GM12891 (cell line): ENCODE data around the gene LRRC8D.

Source experiments
- DNase-seq: peaks from one replicate; pipeline ENCODE4 v3.0.0; 2011; ENCODE audit warnings: low spot score; ENCODE audit not compliant: insufficient read length
- FAIRE-seq: peaks from 2 replicates; lab custom pipeline; 2011; peaks lifted over from hg19 to GRCh38; lab: Jason Lieb, UNC
- PAX5 ChIP-seq: IDR thresholded peaks from 2 replicates; pipeline ENCODE4 v1.6.1; 2011; ENCODE audit warnings: low read length, moderate library complexity, mild to moderate bottlenecking; ENCODE audit not compliant: insufficient read depth, severe bottlenecking
- POLR2A ChIP-seq: IDR thresholded peaks from 2 replicates; pipeline ENCODE4 v1.6.1; 2011; ENCODE audit warnings: low read depth, low read length, control low read depth
- POLR2AphosphoS5 ChIP-seq: IDR thresholded peaks from 2 replicates; pipeline ENCODE4 v1.6.1; 2011; ENCODE audit warnings: low read depth, low read length, control low read depth
- POU2F2 ChIP-seq: IDR thresholded peaks from 2 replicates; pipeline ENCODE4 v1.6.1; 2011; ENCODE audit warnings: low read depth, mild to moderate bottlenecking, control low read depth, low read length, moderate library complexity
- SPI1 ChIP-seq: IDR thresholded peaks from 2 replicates; pipeline ENCODE4 v1.6.1; 2011; ENCODE audit warnings: low read depth, low read length, control low read depth
- TAF1 ChIP-seq: IDR thresholded peaks from 2 replicates; pipeline ENCODE4 v1.6.1; 2011; ENCODE audit warnings: low read depth, low read length, control low read depth

LRRC8D gene

GRCh38 chr1:89843273-89844130 lies 22.7 kb downstream of the LRRC8D start:
- FAIRE-seq (peak; percentile 91), DNase-seq (peak; percentile 70)
- TF ChIP-seq SPI1 (peak; percentile 78), POLR2A (peak; percentile 69; the same call in 1 of the 2 replicates), POU2F2 (peak; percentile 40; the same call in 1 of the 2 replicates), POLR2AphosphoS5 (no peak), TAF1 (no peak), PAX5 (no peak)

- FAIRE-seq (peak; percentile 64), DNase-seq (no peak)
- TF ChIP-seq SPI1 (no peak), POLR2A (no peak), TAF1 (no peak), PAX5 (no peak), POU2F2 (no peak), POLR2AphosphoS5 (no peak)
Measured at GRCh38 chr1:89844241-89844807, 23.5 kb downstream of the LRRC8D start.

- FAIRE-seq (peak; percentile 35), DNase-seq (no peak)
- TF ChIP-seq PAX5 = no peak
- TF ChIP-seq SPI1 = no peak
- TF ChIP-seq POLR2AphosphoS5 = no peak
- TF ChIP-seq TAF1 = no peak
- TF ChIP-seq POLR2A = no peak
- TF ChIP-seq POU2F2 = no peak
Measured at GRCh38 chr1:89844860-89845259, 24.0 kb downstream of the LRRC8D start.

GRCh38 chr1:89847191-89847729 lies 26.4 kb downstream of the LRRC8D start:
- no peak for FAIRE-seq
- TF ChIP-seq TAF1 (no peak), SPI1 (peak; percentile 70)
- no peak for DNase-seq

GRCh38 chr1:89850844-89851415 lies 30.1 kb downstream of the LRRC8D start:
- FAIRE-seq (no peak), DNase-seq (no peak)
- no peak for TF ChIP-seq POU2F2
- no peak for TF ChIP-seq POLR2AphosphoS5
- TF ChIP-seq POLR2A = no peak
- no peak for TF ChIP-seq TAF1
- no peak for TF ChIP-seq SPI1
- TF ChIP-seq PAX5 = no peak

GRCh38 chr1:89854140-89854539 lies 33.3 kb downstream of the LRRC8D start:
- no peak for TF ChIP-seq SPI1
- no peak for TF ChIP-seq PAX5
- TF ChIP-seq POLR2AphosphoS5 = no peak
- TF ChIP-seq POLR2A = no peak
- TF ChIP-seq TAF1 = no peak
- TF ChIP-seq POU2F2 = no peak
- DNase-seq (no peak), FAIRE-seq (no peak)

- FAIRE-seq (peak; percentile 74), DNase-seq (no peak)
- TF ChIP-seq PAX5 (peak; percentile 70), TAF1 (no peak)
Measured at GRCh38 chr1:89855413-89856123, 34.7 kb downstream of the LRRC8D start.

GRCh38 chr1:89863165-89863830 lies 42.5 kb downstream of the LRRC8D start:
- TF ChIP-seq POLR2A = no peak
- no peak for TF ChIP-seq SPI1
- TF ChIP-seq PAX5 = no peak
- no peak for TF ChIP-seq POLR2AphosphoS5
- no peak for TF ChIP-seq TAF1
- TF ChIP-seq POU2F2 = no peak
- FAIRE-seq = no peak
- no peak for DNase-seq
